AG09319 (cell line): Measurements from ENCODE around the gene SMIM14.

ENCODE experiments used
- DNase-seq: peaks from one replicate; pipeline ENCODE4 v3.0.0-alpha.2; 2010; ENCODE audit warnings: low read depth; ENCODE audit errors: extremely low read depth
- CTCF ChIP-seq: IDR thresholded peaks from 2 replicates; pipeline ENCODE4 v1.5.1; 2011; ENCODE audit warnings: low read depth, mild to moderate bottlenecking, inconsistent platforms, low read length, moderate library complexity

Gene SMIM14

GRCh38 chr4:39528061-39528465 is 110.6 kb downstream of the SMIM14 start:
- peak; percentile 61 for DNase-seq
- no peak for TF ChIP-seq CTCF

GRCh38 chr4:39527296-39528060 is 111.2 kb downstream of the SMIM14 start, which contains the start of gene UGDH:
Gene UGDH, minus strand, starts transcription at chr4:39527439. Its CDS starts 5,927 bp downstream, at chr4:39521512.
- peak; percentile 99 for DNase-seq
- no peak for TF ChIP-seq CTCF

- DNase-seq: no peak
- no peak for TF ChIP-seq CTCF
Measured at GRCh38 chr4:39526765-39527295, 111.8 kb downstream of the SMIM14 start.

GRCh38 chr4:39525822-39526690 is 112.6 kb downstream of the SMIM14 start:
- no peak for DNase-seq
- TF ChIP-seq CTCF: no peak

- DNase-seq: no peak
- TF ChIP-seq CTCF: no peak
Measured at GRCh38 chr4:39524161-39524957, 114.3 kb downstream of the SMIM14 start.

GRCh38 chr4:39522068-39522467 is 116.6 kb downstream of the SMIM14 start:
- DNase-seq: no peak
- TF ChIP-seq CTCF: no peak
